AG09309 (cell line): Measurements from ENCODE around the gene PPP1R1A.

ENCODE experiments used
- DNase-seq: peaks from one replicate; pipeline ENCODE4 v3.0.0-alpha.2; 2010; ENCODE audit warnings: low read depth
- H3K4me3 ChIP-seq: 2 replicates; pipeline ENCODE4 v1.5.1; 2011; ENCODE audit warnings: mild to moderate bottlenecking, low read depth, low read length, moderate library complexity; ENCODE audit not compliant: control insufficient read depth
- CTCF ChIP-seq: IDR thresholded peaks from 2 replicates; pipeline ENCODE4 v1.5.1; 2011; ENCODE audit warnings: mild to moderate bottlenecking, low read depth, low read length, inconsistent platforms; ENCODE audit not compliant: insufficient read depth, control insufficient read depth; ENCODE audit errors: missing control alignments

PPP1R1A gene

GRCh38 chr12:54595471-54595870 is 7.0 kb upstream of the PPP1R1A start:
- H3K4me3 ChIP-seq: no peak overlapping the region
- TF ChIP-seq CTCF: no peak
- DNase-seq: no peak

GRCh38 chr12:54593725-54594124 is 5.3 kb upstream of the PPP1R1A start:
- no peak for TF ChIP-seq CTCF
- H3K4me3 ChIP-seq: no peak overlapping the region
- DNase-seq: no peak

- DNase-seq: no peak
- TF ChIP-seq CTCF: no peak
- no peak overlapping the region for H3K4me3 ChIP-seq
Measured at GRCh38 chr12:54593135-54593534, 4.7 kb upstream of the PPP1R1A start.

GRCh38 chr12:54592316-54592715 is 3.9 kb upstream of the PPP1R1A start:
- no peak for TF ChIP-seq CTCF
- H3K4me3 ChIP-seq: no peak overlapping the region
- DNase-seq: no peak

GRCh38 chr12:54590978-54591591 is 2.6 kb upstream of the PPP1R1A start:
- TF ChIP-seq CTCF: no peak
- no peak overlapping the region for H3K4me3 ChIP-seq
- no peak for DNase-seq

GRCh38 chr12:54589964-54590363 is 1.5 kb upstream of the PPP1R1A start:
- no peak for TF ChIP-seq CTCF
- no peak overlapping the region for H3K4me3 ChIP-seq
- no peak for DNase-seq

- TF ChIP-seq CTCF: no peak
- no peak for DNase-seq
- H3K4me3 ChIP-seq: no peak overlapping the region
Measured at GRCh38 chr12:54588890-54589267, 420 bp upstream of the PPP1R1A start.
